GM12891 (cell line): ENCODE data around the gene ST3GAL3.

Source experiments
- POLR2A ChIP-seq: IDR thresholded peaks from 2 replicates; pipeline ENCODE4 v1.6.1; 2011; ENCODE audit warnings: low read depth, low read length, control low read depth
- POLR2AphosphoS5 ChIP-seq: IDR thresholded peaks from 2 replicates; pipeline ENCODE4 v1.6.1; 2011; ENCODE audit warnings: low read depth, low read length, control low read depth
- TAF1 ChIP-seq: IDR thresholded peaks from 2 replicates; pipeline ENCODE4 v1.6.1; 2011; ENCODE audit warnings: low read depth, low read length, control low read depth

GRCh38 chr1:43834280-43835081, 127.1 kb downstream of the ST3GAL3 start:
- TF ChIP-seq POLR2AphosphoS5 = 0 out of 2 replicates have a peak, but pooled peaks have one; percentile 26
- no peak for TF ChIP-seq POLR2A
- no peak for TF ChIP-seq TAF1
